Coronary artery (tissue), 2 donors: Measurements from ENCODE around the gene CHST11.
"Not testable (repeated sequence)": the region's sequence is repeated elsewhere in the genome, so short reads cannot be mapped to it uniquely, and the experiment has no call there.

Experiments
- DNase-seq: peaks from one replicate; pipeline ENCODE4 v3.0.0-alpha.2; 2017; ENCODE audit warnings: low spot score
- H3K27ac ChIP-seq, 2 donors: fragments of 200-600 bp; sonication (generic); one replicate each; pipeline ENCODE4 v1.5.1; 2016 to 2019
- H3K4me3 ChIP-seq: fragments of 200-600 bp; sonication (generic); 2 replicates; pipeline ENCODE4 v1.5.1; 2016; ENCODE audit warnings: mild to moderate bottlenecking, moderate library complexity
- TF ChIP-seq, protein P1 (sequence below): fragments of 200-600 bp; sonication (generic); IDR thresholded peaks from one replicate; pipeline ENCODE4 v1.5.1; 2019; ENCODE audit warnings: antibody characterized with exemption

The CHST11 gene

DNA sequence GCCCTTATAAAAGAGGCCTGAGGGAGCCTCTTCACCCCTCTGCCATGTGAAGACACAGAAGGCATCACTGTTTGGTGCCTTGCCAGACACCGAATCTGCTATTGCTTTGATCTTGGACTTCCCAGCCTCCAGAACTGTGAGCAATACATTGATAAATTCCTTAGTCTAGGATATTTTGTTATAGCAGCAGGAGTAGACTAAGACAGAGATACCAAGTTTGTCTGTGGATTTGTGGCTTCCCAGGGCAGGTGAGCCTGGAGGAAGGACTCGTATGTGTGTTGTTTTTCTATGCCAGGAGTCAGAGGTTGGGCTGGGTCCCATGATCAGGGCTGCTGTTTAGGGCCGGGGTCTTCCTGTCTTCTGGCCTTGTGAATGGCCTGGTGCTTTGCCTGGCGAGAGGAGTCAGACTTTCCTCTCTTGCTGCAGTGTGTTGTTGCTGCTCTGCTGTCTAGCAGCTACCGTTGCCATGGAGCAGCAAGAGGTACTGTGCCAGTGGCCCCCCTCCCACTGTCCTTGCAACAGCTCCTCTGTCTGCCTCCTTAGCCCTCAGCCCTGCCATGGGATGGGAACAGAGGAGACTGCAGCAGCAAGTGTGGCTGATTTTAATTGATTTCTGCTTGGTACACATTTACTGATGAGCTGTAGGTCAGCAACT is 111.2 kb downstream of the CHST11 start:
- no peak overlapping the region for H3K4me3 ChIP-seq
- TF ChIP-seq, protein P1, sequence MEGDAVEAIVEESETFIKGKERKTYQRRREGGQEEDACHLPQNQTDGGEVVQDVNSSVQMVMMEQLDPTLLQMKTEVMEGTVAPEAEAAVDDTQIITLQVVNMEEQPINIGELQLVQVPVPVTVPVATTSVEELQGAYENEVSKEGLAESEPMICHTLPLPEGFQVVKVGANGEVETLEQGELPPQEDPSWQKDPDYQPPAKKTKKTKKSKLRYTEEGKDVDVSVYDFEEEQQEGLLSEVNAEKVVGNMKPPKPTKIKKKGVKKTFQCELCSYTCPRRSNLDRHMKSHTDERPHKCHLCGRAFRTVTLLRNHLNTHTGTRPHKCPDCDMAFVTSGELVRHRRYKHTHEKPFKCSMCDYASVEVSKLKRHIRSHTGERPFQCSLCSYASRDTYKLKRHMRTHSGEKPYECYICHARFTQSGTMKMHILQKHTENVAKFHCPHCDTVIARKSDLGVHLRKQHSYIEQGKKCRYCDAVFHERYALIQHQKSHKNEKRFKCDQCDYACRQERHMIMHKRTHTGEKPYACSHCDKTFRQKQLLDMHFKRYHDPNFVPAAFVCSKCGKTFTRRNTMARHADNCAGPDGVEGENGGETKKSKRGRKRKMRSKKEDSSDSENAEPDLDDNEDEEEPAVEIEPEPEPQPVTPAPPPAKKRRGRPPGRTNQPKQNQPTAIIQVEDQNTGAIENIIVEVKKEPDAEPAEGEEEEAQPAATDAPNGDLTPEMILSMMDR: no peak
- H3K27ac ChIP-seq: no peak overlapping the region
- no peak for DNase-seq

DNA sequence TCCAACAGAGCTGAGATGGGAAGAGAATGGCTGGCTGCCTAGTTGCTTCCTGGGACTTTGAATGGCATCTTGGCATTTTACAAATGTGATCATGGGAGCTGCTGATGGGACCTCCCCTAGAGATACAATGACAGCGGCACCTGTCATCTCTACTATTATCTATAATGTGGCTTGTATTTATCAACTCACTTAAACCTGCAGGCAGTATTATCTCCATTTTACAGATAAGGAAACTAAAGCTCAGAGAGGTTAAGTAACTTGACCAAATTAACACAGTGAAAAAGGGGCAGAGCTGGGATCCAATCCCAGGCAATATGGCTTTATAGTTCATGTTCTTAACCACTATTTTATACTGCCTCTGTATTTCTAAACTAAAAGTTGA is 111.7 kb downstream of the CHST11 start:
- TF ChIP-seq, protein P1: no peak
- Histone ChIP-seq H3K27ac (no peak overlapping the region), H3K4me3 (no peak overlapping the region)
- no peak for DNase-seq

DNA sequence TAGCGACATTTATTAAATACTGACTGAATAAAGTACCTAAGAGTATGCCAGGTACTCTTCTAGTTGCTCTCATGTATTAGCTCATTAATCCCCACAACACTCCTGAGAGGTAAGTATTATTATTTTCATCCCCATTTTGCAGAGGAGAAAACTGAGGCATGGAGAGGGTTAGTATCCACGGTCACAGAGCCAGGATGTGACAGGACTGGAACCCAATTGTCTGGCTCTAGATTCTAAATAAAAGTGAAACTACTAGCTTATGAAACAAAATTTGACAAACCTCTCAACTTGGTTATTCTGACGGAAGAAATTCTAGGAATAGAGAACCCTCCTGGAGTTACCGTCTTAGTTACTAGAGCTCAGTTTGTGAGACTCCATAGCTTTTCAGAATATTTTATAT is 112.2 kb downstream of the CHST11 start:
- no peak overlapping the region for H3K4me3 ChIP-seq
- no peak for DNase-seq
- no peak overlapping the region for H3K27ac ChIP-seq
- TF ChIP-seq, protein P1: no peak

DNA sequence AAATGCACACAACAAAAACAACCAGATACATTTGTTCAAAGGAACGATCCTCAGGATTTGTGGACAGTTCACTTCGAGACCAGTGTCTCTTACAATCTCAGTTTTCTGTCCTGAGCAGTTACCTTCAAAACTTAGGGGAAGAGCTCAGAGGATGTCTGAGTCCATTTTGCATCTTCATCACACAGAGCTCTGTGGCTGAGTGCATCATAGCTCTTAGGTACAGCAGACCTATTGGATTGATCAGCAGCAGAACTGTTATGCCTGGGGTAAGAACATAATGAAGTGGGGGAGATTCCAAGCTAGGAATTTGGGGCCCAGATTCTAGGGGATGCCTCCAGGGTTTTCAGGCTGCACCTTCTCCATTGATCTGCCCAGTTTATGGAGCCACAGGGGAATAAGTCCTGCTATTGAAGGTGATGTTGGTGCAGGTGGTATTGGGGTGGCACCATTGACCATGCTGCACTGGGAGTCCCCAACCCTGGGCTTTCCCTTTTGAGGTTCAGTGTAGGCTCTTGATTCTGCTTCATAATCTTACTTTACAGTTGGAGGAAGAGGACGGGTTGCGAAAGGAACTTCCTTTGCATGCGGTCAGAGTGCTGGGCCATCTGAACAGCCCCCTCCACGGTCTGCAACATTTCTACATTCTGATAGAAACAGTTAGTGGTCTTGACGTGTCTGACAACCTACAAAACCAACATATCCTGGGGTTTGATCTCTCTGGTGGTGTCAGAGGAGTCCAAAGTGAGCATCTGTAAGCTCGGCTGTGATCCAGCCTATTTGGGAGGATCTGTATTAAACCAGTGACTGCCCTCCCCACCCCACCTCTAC is 112.8 kb downstream of the CHST11 start:
- TF ChIP-seq, protein P1: no peak

DNA sequence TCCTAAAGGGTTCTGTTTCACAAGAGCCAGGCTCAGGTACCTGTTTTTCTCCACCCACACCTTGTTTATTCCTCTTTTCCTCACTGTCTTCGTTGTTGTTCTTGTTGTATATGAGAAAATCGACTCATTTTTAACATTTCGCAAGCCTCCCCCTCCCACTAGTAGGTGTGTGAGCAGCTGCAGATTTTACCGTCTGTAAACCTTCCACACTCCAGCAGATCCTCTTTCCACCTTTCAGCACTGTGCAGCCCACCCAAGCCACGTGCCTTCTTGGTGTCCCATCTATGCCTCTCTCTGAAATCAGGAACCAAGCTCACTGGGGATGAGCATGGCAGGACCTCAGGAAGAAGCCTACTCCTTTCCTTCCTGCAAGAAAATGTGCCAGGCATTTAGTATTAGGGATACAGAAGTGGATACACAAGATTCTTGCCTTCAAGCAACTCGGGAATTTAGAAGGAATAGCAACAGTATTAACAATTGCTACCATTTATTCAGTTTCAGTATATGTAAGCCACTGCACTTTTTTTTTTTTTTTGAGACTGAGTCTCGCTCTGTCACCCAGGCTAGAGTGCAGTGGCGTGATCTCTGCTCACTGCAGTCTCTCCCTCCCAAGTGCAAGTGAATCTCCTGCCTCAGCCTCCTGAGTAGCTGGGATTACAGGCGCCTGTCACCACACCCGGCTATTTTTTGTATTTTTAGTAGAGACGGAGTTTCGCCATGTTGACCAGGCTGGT is 113.6 kb downstream of the CHST11 start:
- no peak for DNase-seq
- H3K4me3 ChIP-seq: no peak overlapping the region
- no peak overlapping the region for H3K27ac ChIP-seq
- TF ChIP-seq, protein P1: no peak

More for the DNA sequence above, 112.8 kb downstream of the CHST11 start:
- no peak for DNase-seq
- no peak overlapping the region for H3K4me3 ChIP-seq
- no peak overlapping the region for H3K27ac ChIP-seq

DNA sequence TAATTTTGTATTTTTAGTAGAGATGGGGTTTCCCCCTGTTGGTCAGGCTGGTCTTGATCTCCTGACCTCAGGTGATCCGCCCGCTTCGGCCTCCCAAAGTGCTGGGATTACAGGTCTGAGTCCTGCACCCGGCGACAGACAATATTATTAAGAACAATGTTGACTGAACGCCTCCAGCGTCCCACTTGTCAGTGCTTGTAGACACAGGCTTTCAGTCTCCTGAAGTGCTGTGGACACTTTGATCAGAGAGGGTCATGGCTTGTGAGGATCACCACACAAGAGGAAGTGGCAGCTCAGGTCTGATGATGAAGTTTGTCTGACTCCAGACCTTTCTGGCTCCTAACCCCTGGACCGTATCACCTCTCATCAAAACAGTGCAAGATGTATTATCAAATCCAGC is 114.6 kb downstream of the CHST11 start:
- TF ChIP-seq, protein P1: no peak
- H3K27ac ChIP-seq: no peak overlapping the region
- no peak overlapping the region for H3K4me3 ChIP-seq
- no peak for DNase-seq

DNA sequence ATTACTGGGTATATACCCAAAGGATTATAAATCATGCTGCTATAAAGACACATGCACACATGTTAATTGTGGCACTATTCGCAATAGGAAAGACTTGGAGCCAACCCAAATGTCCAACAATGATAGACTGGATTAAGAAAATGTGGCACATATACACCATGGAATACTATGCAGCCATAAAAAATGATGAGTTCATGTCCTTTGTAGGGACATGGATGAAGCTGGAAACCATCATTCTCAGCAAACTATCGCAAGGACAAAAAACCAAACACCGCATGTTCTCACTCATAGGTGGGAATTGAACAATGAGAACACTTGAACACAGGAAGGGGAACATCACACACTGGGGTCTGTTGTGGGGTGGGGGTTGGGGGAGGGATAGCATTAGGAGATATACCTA is 117.6 kb downstream of the CHST11 start:
- H3K27ac ChIP-seq, H3K4me3 ChIP-seq, DNase-seq: not testable (repeated sequence)

DNA sequence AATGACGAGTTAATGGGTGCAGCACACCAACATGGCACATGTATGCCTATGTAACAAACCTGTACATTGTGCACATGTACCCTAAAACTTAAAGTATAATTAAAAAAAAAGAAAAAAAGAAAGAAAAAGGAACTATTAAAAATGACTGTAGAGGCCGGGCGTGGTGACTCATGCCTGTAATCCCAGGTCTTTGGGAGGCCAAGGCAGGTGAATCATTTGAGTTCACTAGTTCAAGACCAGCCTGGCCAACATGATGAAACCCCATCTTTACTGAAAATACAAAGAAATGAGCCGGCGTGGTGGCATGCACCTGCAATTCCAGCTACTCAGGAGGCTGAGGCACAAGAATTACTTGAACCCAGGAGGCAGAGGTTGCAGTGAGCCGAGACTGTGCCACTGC is 118.0 kb downstream of the CHST11 start:
- not testable (repeated sequence) for H3K27ac ChIP-seq, H3K4me3 ChIP-seq, DNase-seq
